Activated T-cell treated with anti-CD3 and anti-CD28 coated beads for 4 hours (primary cell): ENCODE measurements around the gene FKBP6.
"Not testable (repeated sequence)": the region's sequence is repeated elsewhere in the genome, so short reads cannot be mapped to it uniquely, and the experiment has no call there.

Experiments
- DNase-seq: peaks from one replicate; pipeline ENCODE4 v3.0.0-alpha.2; 2020

The FKBP6 gene

GRCh38 chr7:73397521-73398281, 69.7 kb downstream of the FKBP6 start:
- no peak for DNase-seq

GRCh38 chr7:73399185-73400050, 71.5 kb downstream of the FKBP6 start:
- peak; percentile 52 for DNase-seq

GRCh38 chr7:73404860-73405259, 76.9 kb downstream of the FKBP6 start:
- not testable (repeated sequence) for DNase-seq
